DND-41 (cell line): ENCODE data around the gene PDE1A.

Experiments
- EZH2 ChIP-seq: IDR thresholded peaks from 3 replicates; pipeline ENCODE4 v1.6.1; 2012; ENCODE audit warnings: borderline replicate concordance, low read depth, mild to moderate bottlenecking, moderate library complexity, low read length, inconsistent platforms; ENCODE audit not compliant: severe bottlenecking
- TF ChIP-seq, protein P1 (sequence below): IDR thresholded peaks from 2 replicates; pipeline ENCODE4 v1.5.1; 2012; ENCODE audit warnings: borderline replicate concordance, low read length, moderate library complexity, mild to moderate bottlenecking; ENCODE audit not compliant: poor library complexity, severe bottlenecking; ENCODE audit errors: extremely low read depth

DNA sequence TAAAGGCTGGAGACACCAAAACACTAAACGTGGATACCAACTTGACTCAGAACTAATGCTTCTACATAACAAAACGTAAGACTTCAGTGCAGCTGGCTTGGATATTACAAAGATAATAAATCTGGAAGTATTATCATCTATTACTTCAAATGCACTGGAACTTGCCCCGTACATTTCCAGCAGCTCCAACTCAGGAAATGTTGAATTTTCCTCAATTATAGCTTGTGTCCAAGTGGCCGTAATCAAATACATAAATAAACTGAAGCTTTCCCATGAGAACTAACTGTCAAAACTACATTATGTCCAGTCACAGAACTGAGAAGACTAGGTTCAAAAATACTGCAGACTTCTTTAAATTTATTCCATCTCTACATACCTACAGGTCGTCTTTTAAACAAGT is 6.2 kb downstream of the PDE1A start:
- TF ChIP-seq, protein P1, sequence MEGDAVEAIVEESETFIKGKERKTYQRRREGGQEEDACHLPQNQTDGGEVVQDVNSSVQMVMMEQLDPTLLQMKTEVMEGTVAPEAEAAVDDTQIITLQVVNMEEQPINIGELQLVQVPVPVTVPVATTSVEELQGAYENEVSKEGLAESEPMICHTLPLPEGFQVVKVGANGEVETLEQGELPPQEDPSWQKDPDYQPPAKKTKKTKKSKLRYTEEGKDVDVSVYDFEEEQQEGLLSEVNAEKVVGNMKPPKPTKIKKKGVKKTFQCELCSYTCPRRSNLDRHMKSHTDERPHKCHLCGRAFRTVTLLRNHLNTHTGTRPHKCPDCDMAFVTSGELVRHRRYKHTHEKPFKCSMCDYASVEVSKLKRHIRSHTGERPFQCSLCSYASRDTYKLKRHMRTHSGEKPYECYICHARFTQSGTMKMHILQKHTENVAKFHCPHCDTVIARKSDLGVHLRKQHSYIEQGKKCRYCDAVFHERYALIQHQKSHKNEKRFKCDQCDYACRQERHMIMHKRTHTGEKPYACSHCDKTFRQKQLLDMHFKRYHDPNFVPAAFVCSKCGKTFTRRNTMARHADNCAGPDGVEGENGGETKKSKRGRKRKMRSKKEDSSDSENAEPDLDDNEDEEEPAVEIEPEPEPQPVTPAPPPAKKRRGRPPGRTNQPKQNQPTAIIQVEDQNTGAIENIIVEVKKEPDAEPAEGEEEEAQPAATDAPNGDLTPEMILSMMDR = no peak
- TF ChIP-seq EZH2 = no peak
